Daoy (cell line): ENCODE results near the gene B4GALNT3. TPM values are rescaled to one million over a fixed set of nuclear protein-coding genes. Genes with fewer than 3 reads are reported as not detected.
A peak's percentile ranks its signal among the peaks of the same experiment; 100 is the strongest.

Source experiments
- DNase-seq: peaks from one replicate; pipeline ENCODE4 v3.0.0-alpha.2; 2015; ENCODE audit warnings: low read depth
- total RNA-seq: library from RNA; depleted of rRNA; stranded (reverse); fragments of >200 nt; shearing (Covaris generic); gene quantifications from 2 replicates; pipeline ENCODE4 v1.2.3, GENCODE V29; 2014

Gene B4GALNT3
- total RNA-seq, 1 experiment from 2014 or later, result 0.40 TPM

DNA sequence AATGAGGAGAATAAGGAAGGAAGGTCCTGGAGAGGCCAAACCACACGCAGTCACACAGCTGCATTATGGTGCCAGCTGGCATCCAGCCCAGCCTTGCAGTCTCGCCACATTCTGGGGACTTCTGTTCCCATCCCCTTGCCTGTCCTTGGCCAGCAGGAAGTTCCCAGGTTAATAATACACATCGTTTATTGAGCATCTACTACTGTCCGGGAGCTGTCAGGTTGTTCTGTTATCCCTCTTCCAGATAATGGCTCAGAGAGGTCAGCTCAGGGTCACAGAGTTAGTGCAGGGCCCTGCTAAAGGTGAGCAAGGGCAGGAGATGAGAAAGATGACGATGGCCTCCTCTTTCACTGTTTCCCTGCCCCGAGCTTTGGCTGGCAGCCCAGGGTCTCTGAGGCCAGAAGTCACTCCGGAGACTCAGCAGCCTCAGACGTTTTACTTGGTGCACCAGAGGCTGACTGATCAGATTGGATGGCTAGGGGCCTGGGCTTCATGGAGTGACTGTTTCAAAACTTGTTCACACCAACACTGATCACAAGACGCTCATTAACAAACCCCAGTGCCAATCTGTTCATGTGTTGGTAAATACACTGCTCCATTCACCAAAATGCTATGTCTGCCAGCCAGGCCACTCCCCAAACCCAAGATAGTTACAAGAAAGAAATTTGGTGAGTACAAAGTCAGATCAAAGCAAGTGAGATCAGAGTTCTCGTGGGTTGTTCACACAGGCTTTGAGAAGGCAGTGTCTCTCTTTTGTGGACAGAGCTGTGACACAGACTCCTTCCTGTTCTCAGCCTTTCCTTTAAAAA is 79.2 kb downstream of the B4GALNT3 start:
- peak; percentile 83 for DNase-seq

DNA sequence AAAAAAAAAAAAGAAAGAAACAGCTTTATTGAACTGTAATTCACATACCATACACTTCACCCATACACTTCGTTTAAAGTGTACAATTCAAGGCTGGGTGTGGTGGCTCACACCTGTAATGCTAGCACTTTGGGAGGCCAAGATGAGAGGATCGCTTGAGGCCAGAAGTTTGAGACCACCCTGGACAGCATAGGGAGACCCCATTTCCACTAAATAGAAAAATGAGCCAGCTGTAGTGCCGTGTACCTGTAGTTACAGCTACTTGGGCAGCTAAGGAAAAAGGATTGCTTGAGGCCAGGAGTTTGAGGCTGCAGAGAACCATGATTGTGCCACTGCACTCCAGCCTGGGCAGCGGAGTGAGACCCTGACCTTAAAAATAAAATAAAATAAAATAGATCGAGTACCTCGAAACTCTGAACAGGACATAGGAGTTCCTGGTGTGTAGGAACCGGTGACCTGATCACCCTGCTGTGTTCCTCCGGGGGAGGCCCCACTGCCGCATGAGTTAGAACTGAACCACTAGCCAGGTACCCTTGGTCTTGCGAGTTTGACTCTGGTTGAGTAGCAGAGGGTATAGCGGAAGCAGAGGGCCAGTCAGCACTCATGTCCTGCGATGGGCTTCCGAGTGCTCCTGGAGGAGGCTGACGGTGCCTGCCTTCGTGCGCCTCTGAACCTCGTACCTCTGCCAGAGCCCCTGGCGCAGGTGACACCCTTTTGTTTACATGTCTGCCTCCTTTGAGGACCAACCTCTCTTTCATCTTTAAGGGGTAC is 80.0 kb downstream of the B4GALNT3 start:
- DNase-seq, result no peak

DNA sequence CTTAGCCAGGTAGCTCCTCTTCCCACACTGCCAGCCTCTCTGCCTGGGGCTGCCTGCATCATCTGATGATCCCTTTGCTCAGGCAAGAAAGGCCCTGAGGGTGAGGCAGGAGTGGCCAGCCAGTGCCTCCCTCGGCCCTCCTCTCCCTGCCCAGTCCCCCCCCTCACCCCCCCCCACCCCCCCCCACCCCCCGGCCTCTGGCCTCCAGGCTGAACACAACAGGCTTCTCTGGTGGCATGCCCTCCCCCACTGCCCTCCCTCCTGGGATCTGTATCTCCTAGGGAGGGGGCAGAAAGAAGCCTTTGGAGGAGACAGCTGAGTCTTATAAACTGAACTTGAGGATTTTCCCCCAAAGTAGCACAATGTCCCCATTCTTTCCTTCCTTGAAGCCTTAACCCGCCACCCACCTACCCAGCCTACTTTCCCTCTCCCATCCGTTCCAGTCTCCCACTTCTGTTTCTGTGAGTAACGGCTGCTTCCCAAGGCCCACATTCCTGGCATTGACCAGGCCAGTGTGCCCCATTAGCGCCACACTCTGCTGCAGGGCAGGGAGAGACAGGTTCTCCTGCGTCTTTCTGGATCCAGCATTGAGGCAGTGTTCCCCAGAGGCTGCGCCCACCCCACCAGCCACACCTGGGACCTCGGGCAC is 82.1 kb downstream of the B4GALNT3 start:
- DNase-seq, result no peak

DNA sequence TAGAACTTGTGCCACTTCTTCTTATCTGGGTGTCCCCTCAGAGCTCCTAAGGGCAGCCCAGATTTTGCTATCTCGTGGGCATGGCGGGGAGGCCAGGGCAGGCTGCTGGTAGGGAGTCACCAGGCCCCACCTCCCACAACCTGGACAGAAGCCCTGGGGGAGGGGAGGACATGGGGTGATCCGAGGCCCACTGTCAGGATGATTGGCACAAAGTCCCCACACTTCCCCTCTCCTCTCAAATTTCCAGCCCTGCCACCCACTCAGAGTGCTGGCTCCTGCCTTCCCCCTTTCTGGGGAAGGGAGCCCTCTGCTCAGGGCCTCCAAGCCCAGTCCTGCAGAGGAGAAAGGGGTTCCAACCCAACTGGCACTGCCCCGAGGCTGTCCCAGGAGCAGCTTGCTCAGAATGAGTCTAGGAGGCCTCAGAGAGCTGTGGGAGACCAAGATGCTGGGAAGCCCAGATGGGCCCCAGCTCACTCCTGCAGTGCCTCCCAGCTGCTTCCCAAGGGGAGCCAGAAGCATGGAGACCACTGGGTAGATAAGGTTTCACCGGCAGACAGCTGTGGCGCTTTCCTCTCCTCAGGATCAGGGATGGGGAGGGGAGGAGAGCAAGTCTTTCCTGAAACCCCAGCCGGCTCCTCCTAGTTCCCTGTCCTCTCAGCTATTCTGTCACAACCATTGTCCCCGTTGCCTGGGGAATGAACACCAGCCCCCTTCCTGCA is 82.8 kb downstream of the B4GALNT3 start:
- no peak for DNase-seq

DNA sequence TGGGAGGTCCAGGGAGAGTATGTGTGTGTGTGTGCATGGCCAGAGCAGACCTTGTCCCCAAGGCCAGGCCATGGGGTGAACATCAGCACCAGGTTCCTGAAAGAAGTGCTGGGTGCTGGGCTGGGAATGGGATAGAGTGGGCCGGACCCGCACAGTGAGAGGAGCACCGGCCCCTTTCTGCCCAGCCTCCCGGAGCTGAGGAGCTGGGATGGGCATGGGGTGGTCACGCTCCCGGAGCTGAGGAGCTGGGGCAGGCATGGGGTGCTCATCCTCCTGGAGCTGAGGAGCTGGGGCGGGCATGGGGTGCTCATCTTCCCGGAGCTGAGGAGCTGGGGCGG is 83.3 kb downstream of the B4GALNT3 start:
- DNase-seq, result no peak

DNA sequence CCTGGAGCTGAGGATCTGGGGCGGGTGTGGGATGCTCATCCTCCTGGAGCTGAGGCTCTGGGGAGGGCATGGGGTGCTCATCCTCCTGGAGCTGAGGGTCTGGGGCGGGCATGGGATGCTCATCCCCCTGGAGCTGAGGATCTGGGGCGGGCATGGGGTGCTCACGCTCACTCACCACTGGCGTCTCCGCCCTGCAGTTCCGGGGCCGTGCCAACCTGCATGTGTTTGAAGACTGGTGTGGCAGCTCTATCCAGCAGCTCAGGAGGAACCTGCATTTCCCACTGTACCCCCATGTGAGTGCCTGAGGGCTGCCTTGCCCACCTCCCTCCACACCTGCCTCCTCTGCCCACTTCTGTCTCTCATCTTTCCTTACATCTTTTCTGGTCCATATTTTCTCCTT is 84.4 kb downstream of the B4GALNT3 start:
- no peak for DNase-seq

DNA sequence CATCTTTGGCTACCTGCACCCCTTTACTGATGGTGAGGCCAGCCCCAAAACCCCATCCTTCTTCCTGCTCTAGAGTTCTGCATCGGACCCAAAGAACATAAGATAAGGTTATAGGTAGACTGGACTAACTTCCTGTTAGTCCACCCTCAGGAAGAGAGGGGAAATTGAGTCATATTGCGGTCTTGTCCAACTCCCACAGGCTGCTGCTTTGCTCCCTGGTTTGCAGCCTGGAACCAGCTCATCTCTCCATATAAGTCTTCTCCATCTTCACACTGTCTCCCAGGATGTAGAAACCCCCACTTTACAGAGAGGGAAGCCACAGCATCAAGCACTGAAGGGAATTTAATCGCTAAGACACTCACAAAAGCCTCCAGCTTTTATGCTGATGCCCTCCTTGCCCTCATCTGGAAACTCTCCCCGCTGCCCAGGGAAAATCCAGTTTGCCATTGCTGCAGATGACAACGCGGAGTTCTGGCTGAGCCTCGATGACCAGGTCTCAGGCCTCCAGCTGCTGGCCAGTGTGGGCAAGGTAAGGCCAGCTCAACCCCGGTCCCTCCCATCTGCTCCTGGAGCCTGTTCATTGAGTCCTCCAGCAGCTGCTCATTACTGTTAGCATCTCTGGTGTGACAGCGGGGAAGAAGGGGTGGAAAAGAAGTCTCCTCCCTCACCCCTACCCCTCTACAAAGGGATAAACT is 85.3 kb downstream of the B4GALNT3 start:
- DNase-seq, result no peak

DNA sequence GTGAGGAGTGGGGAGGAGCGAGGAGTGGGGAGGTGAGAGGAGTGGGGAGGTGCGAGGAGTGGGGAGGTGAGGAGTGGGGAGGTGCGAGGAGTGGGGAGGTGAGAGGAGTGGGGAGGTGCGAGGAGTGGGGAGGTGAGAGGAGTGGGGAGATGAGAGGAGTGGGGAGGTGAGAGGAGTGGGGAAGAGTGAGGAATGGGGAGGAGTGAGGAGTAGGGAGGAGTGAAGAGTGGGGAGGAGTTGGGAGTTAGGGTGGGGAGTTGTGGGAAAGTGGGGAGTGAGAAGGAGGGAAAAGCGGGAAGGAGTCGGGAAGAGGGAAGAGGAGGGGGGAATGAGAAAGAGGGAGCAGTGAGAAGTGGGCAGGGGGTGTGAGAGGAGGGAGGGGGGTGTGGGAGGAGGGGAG is 86.1 kb downstream of the B4GALNT3 start:
- DNase-seq, result no peak

DNA sequence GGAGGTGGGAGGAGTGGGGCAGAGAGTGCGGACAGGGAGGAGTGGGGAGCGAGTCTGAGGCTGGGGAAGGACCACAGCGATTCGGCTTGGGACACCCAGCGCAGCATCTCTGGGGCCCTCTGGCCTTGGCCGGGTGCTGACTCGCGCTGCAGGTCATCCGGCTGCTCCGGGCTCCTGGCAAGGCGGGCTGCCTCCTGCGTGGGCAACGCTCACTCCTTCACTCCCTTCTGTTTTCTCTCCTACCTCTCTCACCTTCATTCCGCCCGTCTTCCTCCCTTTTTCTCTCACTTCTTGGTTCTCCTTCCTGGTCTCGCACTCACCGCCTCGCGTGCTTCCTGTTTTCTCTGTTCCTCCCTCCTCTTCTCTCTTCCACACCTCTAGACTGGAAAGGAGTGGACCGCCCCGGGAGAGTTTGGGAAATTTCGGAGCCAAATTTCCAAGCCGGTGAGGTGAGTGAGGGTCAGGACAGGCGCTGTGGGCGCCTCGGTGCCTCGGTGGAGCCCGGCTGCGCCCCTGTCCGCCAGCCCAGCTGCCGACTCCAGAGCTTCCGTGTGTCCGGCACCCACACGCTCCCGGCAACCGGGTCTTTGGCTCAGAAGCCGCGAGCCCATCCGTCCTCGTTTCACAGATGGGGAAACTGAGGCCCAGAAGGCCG is 86.7 kb downstream of the B4GALNT3 start:
- DNase-seq, result peak; percentile 35

DNA sequence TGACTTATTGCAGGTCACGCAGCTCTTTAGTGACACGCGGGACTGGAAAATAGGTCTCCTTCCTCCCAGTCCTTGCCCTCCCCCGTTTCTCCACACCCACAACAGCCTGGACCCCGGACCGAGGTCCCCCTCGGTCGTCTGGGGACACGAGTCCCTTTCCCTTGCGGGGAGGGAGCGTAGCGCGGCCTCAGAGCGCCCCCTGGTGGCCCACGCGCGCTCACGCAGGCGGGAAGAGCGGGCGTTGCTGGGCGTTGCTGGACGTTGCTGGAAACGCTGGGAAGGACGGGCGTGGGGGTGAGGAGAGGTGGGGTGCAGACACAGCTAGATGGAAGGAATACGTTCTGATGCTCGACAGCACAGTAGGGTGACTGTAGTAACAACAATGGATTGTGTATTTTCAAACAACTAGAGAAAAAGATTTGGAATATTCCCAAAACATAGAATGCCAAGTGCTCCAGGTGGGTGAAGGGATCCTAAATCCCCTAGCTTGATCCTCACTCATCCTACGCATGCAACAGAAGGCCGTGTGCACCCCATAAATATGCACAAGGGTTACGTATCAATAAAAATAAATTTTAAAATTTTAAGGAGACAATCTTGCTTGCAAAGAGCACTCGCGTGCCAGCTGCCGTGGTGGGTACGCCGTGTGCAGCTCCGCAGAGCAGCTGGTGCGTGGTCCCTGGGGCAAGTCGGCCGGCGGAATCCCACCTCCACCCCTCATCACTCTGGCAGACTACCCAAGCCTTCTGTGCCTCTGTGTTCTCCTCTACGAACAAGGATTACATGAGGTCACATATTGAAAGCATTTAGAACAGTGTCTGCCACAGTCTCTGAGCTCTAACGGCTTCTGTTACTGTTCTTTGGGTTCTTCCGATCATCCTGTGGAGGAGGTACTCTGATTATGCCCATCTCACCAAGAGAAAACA is 87.4 kb downstream of the B4GALNT3 start:
- DNase-seq, result peak; percentile 79

DNA sequence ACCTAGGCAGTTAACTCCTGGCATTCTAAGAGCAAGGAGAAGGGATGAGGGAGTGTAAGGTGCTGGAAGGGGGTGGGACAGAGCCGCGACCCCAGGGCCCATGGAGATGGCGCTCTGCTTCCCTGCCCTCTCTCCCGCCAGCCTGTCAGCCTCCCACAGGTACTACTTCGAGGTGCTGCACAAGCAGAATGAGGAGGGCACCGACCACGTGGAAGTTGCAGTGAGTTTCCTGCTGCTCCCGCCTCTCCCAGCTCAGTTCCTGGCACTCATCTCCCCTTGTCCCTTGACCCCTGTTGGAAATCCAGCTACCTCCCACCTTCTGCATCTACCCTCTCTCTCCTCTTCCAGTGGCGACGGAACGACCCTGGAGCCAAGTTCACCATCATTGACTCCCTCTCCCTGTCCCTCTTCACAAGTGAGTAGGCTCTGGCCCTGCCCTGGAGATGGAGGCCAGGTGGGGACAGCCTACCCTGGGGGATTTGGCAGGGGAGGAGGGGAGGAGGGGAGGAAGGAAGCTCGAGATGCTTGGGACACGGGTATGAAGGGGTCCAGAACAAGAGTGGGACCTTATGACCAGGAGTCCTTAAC is 88.2 kb downstream of the B4GALNT3 start:
- DNase-seq, result no peak

DNA sequence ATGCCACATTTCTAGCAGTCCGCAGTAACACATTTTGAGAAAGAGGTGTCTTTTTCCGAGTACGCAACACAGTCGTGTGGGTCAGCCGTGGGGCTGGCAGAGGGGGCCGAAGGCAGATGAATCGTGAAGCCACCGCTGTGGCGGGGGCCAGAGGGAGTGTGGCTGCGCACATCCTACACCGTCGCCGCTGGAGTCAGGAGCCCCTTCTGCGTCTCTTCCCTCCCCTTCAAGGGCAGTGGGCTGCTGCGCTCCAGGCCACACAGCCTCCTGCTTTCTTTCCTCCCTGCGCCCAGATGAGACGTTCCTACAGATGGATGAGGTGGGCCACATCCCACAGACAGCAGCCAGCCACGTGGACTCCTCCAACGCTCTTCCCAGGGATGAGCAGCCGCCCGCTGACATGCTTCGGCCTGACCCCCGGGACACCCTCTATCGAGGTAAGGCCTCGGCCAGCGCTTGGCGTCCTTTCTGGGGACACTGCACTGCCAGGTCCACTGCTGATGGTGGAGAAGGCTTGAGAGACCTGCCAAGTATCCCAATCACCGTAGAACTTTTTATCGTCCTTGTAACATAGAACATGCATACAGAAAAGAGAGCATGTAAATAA is 89.8 kb downstream of the B4GALNT3 start:
- DNase-seq, result no peak

DNA sequence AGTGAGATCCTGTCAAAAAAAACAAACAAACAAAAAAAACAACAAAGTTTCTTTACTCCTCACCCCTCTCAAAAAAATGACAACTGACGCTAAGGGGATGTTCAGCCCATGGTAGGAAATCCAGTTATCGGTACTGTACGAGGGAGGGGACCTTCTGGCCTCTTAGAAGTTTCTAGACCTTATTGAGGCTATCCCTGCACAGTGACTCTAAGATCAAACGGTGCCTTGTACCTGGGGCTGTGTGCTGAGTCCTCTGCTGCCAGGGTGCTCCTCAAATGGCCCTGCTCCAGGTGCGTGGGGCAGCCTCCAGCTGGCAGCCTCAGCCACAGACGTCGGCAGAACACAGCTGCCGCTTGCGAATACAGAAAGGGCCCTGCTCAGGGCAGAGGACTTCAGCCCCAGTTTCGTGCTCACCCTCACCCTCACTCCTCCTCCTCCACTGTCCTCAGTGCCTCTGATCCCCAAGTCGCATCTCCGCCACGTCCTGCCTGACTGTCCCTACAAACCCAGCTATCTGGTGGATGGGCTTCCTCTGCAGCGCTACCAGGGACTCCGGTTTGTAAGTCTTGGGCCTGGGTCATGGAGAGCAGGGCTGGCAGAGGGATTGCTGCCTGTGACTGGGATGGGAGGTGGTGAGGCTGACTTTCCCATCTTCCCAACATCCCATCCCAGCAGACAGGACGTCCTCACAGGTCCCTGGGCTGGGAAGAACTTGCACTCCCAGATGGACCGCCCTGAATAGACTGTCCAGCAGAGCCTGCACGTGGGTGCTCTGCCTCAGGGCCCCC is 90.9 kb downstream of the B4GALNT3 start:
- no peak for DNase-seq

DNA sequence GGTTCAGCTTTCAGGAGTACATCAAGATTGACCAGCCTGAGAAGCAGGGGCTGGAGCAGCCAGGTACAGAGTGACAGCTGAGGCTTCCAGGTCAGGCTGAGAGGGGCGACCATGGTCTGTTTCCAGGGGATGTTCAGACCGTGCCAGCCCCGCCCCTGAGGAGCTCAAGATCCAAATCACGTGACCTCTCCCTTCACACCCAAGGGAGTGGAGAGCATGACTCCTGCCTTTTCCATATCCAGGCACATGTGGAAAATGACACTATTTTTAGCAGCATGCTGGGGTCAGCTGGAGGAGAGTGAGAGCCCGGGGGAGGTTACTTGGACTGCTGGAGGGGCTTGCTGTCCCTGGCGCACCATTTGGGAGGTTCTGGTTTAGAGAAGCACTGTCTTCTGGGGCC is 92.7 kb downstream of the B4GALNT3 start:
- no peak for DNase-seq

DNA sequence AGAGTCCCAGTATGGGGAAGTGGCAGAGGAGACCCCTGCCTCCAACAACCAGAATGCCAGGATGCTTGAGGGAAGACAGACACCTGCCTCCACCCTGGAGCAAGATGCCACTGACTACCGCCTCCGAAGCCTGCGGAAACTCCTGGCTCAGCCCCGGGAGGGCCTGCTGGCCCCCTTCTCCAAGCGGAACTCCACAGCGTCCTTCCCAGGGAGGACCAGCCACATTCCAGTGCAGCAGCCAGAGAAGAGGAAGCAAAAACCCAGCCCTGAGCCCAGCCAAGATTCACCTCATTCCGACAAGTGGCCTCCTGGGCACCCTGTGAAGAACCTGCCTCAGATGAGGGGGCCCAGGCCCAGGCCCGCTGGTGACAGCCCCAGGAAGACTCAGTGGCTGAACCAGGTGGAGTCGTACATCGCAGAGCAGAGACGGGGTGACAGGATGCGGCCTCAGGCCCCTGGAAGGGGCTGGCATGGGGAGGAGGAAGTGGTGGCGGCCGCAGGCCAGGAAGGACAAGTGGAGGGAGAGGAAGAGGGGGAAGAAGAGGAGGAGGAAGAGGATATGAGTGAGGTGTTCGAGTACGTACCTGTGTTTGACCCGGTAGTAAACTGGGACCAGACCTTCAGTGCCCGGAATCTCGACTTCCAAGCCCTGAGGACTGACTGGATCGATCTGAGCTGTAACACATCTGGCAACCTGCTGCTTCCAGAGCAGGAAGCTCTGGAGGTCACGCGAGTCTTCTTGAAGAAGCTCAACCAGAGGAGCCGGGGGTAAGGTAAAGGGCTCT is 93.7 kb downstream of the B4GALNT3 start:
- no peak for DNase-seq

DNA sequence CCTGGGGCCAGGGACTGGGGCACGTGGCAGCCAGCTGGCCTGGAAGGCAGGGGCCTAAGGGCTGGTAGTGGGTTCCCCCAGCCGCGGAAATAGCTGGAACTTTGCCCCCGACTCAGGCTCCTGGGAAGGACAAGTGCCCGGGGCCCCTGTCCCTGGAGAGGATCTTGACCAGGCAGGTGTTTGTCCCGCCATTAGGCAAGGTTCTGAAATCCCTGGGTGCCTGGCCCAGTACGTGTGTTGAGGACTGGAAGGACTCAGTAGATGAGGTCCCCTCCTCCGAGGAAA is 94.2 kb downstream of the B4GALNT3 start:
- no peak for DNase-seq

DNA sequence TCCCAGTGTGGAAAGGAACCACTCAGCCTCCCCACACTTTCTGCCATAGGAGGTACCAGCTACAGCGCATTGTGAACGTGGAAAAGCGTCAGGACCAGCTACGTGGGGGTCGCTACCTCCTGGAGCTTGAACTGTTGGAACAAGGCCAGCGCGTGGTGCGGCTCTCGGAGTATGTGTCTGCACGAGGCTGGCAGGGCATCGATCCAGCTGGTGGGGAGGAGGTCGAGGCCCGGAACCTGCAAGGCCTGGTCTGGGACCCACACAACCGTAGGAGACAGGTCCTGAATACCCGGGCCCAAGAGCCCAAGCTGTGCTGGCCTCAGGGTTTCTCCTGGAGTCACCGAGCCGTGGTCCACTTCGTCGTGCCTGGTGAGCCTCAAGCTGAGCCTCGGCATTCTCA is 96.8 kb downstream of the B4GALNT3 start:
- no peak for DNase-seq

DNA sequence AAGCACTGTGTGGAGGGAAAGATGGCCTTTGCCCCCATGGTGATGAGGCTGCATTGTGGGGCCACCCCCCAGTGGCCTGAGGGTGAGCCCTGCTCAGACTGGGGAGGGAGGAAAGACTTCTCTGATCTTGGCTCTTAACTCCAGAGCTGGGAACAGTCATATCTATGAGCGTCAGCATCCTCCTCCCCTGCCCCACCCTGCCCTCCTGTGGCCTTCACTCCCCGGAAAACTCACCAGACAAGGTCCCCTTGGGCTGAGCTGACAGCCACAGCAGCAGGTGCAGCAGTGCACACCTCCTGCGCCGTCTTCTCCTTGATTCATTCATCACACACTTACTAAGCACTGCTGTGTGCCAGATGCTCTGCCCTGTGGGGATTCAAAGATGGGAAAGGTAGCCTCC is 98.8 kb downstream of the B4GALNT3 start:
- DNase-seq, result no peak
